Measurements from ENCODE around the gene SAV1.

DNA sequence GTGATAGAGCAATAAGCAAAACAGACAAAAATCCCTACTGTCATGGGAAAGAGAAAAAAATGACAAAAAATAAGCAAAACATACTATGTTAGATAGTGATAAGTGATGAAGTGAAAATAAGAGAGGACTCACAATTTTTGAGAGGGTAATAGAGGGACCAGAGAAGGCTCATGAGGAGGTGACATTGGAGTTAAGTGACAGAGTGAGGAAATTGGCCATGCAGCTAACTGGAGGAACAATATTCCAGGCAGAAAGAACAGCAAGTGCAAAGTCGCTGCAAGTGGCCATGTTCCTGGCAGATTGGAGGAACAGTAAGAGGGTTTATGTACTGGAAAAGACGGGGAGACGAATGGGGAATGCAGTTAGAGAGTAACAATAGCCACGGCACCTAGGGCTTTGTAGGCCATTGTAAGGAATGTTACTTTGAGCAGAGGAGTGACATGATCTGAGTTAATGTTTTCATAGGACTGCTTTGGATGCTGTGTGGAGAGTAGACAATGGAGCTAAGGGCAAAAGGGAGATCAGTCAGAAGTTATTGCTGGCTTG is 1.4 kb upstream of the SAV1 start:
- TF ChIP-seq, protein P1, sequence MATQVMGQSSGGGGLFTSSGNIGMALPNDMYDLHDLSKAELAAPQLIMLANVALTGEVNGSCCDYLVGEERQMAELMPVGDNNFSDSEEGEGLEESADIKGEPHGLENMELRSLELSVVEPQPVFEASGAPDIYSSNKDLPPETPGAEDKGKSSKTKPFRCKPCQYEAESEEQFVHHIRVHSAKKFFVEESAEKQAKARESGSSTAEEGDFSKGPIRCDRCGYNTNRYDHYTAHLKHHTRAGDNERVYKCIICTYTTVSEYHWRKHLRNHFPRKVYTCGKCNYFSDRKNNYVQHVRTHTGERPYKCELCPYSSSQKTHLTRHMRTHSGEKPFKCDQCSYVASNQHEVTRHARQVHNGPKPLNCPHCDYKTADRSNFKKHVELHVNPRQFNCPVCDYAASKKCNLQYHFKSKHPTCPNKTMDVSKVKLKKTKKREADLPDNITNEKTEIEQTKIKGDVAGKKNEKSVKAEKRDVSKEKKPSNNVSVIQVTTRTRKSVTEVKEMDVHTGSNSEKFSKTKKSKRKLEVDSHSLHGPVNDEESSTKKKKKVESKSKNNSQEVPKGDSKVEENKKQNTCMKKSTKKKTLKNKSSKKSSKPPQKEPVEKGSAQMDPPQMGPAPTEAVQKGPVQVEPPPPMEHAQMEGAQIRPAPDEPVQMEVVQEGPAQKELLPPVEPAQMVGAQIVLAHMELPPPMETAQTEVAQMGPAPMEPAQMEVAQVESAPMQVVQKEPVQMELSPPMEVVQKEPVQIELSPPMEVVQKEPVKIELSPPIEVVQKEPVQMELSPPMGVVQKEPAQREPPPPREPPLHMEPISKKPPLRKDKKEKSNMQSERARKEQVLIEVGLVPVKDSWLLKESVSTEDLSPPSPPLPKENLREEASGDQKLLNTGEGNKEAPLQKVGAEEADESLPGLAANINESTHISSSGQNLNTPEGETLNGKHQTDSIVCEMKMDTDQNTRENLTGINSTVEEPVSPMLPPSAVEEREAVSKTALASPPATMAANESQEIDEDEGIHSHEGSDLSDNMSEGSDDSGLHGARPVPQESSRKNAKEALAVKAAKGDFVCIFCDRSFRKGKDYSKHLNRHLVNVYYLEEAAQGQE (IDR thresholded peaks at IDR 0.05; ENCODE audit: insufficient read depth in 1 of 2, low read depth in 2 of 2, low read length in 2 of 2): no peak
- TF ChIP-seq TAF1 (IDR thresholded peaks at IDR 0.05; ENCODE audit: borderline replicate concordance, insufficient read depth, low read length): no peak

Data from PFSK-1 (cell line).